HG03378 (cell line): ENCODE measurements around the gene FNTB.

Experiments used
- ATAC-seq: cut with Tn5 transposase; IDR thresholded peaks from one replicate; pipeline ENCODE4 v1.9.1; 2021; ENCODE audit warnings: mild to moderate bottlenecking, moderate library complexity; ENCODE audit not compliant: unreplicated experiment

The FNTB gene

DNA sequence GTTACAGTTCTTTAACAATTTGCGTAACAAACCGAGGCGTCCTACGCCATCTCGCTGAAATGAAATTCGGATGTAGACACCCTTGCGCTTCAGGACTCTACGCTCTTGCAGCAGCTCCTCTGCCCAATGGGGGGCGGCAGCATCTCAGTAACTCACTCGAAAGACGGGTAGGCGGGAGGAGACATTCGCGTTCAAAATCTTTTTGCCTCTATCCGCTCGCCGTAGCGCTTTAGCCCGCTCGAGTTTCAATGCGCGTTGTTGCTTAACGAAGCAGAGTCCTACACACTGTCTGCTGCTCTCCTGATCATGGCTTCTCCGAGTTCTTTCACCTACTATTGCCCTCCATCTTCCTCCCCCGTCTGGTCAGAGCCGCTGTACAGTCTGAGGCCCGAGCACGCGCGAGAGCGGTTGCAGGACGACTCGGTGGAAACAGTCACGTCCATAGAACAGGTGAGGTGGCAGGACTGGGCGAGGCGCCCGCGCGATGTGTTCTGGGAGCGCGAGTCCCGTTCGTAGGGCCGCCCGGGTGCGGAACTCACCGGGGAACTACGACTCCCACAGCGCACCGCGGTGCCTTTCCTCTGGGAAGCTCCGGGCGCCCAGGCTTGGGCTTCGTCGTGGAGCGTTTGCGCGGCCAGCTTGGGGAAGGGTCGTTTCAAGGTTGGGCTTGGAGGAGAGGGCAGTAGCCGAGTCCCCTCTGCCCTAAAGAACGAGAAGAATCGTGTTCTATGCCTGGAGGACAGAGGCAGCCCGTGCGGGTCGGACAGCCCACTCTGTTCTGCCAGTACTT lies at the start of gene FNTB:
Gene FNTB, plus strand, starts transcription at position 248 of the 790 bp plus-strand sequence. Its CDS starts 59 bp downstream, at position 307.
- ATAC-seq: peak; percentile 73

DNA sequence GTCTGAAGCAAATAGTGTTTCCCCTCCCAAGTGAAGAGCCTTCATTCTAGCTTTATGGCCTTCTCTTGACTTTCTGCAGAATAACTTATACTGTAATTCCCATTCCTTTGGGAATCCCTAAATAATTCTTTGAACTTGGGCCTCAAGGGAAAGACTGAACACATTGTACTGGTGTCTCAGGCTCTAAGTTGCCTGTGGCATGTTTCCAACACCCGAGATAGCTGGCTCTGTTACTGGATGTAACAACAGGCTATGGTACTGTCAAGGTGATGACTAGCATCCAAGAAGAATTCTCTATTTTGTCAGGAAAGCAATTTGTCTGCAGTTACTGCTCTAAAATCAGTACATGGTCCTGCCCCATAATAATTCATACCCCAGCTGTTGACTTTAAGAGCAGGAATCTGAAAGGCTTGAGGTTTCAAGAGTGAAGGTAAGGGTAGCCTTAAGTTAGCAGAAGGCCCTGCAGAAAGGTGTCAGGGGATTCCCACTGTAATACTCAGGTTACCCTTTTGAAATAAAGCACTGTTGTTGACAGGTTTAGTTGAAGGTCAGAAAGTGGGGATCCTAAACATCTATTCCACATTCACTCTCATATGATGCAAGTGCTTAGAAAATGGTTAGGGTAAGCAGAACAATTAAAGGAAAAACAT lies 49.4 kb upstream of the FNTB start:
- no peak for ATAC-seq

GRCh38 chr14:64937821-64938193 lies 48.9 kb upstream of the FNTB start:
- no peak for ATAC-seq

- ATAC-seq: no peak
These were observed 47.5 kb upstream of the FNTB start for GRCh38 chr14:64938972-64939816.

DNA sequence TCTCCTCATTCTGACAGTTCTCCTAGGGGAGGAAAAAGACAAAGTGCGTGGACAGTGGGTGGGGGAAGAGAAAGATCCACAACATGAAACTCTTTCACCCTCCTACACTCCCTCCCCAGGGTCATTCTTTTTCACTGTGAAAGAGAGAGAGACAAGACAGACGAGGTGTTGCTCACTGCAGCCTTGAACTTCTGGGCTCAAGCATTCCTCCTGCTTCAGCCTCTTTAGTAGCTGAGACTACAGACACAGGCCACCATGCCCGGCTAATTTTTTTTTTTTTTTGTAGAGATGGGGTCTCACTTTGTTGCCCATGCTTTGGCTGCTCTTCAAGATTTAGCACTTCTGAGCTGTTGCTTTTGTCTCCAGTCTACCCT lies 46.9 kb upstream of the FNTB start:
- no peak for ATAC-seq

DNA sequence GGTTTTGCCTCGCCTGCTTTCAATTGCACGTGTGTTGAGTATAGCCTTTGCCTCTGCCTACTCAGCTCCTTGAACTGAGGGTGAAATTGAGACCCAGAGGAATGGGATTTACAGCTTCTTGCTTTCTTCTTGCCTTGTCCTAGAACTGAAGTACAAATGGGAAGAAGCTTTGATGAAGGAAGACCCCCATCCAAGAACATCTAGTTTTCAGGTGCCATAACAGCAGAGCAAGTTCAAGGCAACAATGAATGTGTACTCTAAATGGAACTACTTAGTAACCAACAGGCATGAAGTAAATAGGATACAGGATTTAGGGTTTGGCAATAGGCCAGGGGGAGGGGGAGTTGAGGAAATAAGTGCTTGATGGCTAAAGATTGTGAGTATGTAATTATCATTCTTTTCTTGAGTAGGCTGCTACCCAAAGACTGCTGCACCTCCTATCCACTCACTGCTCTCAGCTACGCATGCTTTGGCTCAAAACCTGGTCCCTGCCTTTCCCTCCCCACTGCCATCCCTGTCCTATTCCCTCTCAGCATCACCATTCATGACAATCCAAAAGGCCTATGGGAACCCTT lies 46.3 kb upstream of the FNTB start:
- no peak for ATAC-seq

GRCh38 chr14:64942531-64943111 lies 44.1 kb upstream of the FNTB start, which contains the start of gene GPX2:
TSS of gene GPX2 (minus strand) at chr14:64942745. CDS start at chr14:64942726, 19 bp downstream.
- no peak for ATAC-seq

DNA sequence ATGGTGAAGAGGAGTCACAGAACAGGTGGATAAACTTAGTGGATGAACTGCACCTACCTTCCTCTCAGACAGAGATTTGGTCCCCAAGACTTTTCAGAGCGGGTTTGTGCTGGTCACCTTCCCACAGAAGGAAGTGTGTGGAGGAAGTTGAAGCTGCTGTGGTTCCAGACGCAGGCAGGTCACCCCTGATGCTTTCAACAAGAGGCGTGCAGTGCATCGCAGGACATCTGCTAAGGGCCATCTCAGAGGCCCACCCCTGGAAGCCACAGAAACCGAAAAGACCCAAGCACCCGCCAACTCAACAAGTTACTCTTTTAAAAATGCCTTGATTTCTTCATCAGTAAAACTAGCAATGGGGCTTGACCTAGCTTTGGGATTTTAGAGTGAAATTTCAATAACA lies 43.1 kb upstream of the FNTB start:
- ATAC-seq: no peak

DNA sequence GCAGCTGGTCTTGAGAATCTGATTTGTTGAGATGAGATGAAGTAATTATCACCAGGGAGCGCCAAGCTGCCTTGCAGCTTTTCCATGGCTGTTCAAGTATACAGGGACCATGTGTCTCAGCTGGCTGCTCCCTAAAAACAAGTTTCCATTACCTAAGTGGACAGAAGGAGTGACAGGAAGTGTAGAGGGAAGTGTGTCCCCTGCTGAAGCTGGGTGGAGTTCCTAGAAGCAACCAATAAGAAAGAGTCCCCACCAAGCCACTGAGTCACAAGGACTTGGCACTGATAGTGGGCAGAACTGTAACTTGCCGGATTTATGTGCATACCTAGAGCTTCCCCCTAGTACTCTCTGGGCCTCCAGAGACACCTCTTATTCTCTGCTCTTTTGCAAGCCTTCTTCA lies 42.7 kb upstream of the FNTB start:
- ATAC-seq: no peak

GRCh38 chr14:64944861-64945260 lies 41.8 kb upstream of the FNTB start:
- ATAC-seq: no peak

GRCh38 chr14:64945431-64946178 lies 41.1 kb upstream of the FNTB start:
- no peak for ATAC-seq

- ATAC-seq: no peak
These were observed 40.2 kb upstream of the FNTB start for GRCh38 chr14:64946310-64947045.

GRCh38 chr14:64947710-64948611 lies 38.7 kb upstream of the FNTB start:
- no peak for ATAC-seq

DNA sequence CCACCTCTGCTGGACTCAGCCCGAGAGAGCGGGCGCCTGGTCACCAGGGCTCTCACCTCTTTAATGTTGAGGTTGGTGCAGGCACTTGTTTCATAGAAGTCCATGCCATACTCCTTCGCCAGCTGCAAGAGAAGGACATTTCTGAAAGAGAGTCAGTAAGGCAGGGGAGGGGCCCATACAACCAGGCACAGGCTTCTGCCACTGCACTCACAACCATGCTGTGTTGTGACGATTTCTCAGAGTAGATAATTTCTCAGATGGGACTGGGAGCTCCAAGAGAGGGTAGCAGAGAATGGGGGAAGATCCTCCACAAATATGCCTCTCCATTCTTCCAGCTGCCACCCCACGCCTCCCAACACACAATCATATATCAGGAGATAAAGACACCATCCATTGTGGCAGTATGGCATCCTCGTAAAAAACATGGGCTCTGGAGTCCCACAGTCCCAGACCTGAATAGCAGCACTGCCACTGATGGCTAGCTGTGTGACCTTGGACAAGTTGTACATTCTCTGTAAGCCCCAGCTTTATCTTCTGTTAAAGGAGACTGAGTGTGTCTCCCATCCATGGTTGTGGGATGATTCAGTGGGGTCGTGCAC lies 38.0 kb upstream of the FNTB start:
- ATAC-seq: no peak

DNA sequence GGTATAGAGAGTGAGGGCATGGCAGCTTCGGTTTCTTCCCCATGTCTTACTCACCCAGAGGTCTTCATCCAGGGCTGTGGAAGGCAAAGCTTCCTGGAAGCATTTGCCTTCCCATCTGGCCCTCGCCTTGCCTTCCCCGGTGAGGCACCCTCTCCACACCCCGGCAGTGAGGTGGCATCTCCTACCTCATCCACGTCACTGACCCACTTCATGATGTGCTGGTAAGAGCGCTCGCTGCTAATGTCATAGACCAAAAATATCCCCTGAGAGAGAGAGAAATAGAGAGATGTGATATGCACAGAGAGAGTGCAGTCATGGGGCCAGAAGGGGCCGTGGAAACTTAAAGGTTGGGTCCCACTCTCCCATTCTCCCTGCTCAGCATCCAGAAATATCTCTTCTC lies 35.8 kb upstream of the FNTB start:
- no peak for ATAC-seq

- no peak for ATAC-seq
These were observed 35.4 kb upstream of the FNTB start for GRCh38 chr14:64951291-64951690.

DNA sequence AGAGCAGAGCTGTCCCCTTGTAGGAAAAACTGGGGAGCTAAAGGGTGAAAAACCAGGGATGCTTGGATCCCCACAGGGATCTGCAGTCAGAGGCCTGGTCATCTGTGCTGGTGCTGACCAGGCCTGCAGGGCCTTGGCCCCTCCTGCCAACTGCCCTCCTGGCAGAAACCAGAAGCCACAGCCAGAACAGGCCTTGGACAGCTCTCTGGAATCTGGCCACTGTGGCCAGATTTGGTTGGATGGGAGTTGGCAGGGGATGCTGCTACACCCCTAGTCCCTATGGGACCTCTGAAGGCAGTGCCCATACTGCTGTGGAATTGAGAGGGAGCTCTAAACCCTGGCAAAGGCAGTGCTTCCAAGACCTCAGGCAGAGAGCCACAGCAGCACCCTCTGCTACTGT lies 35.0 kb upstream of the FNTB start:
- no peak for ATAC-seq
